IMR-90 (cell line): ENCODE results near the gene ME3. TPM values are rescaled to one million over a fixed set of nuclear protein-coding genes. Genes with fewer than 3 reads are reported as not detected.
A peak's percentile ranks its signal among the peaks of the same experiment; 100 is the strongest.

ENCODE experiments used
- ATAC-seq: fragments of 200-7000 bp; cut with Tn5 transposase; 2 replicates; pipeline ENCODE4 v1.9.1; 2020; ENCODE audit warnings: low read depth, mild to moderate bottlenecking, moderate library complexity
- BruUV-seq: library from RNA; stranded (reverse); fragments of 400-500 nt; replicated peaks from 2 replicates; lab custom pipeline; 2021; lab: Mats Ljungman, UMichigan
- CTCF ChIA-PET: fragments of 300-600 bp; formaldehyde crosslinking; extraction: SDS; loops from one replicate; lab custom pipeline; 2021; ENCODE audit warnings: antibody characterized with exemption; lab: Yijun Ruan, JAX
- POLR2A ChIA-PET: fragments of 300-600 bp; sonication (Branson Sonifier 250); formaldehyde crosslinking; loops from one replicate; lab custom pipeline; 2022; ENCODE audit warnings: antibody characterized with exemption; ENCODE audit not compliant: unreplicated experiment; lab: Charles Lee
- DNase-seq: peaks from one replicate; pipeline ENCODE4 v3.0.0; 2013
- H2AFZ ChIP-seq: replicated peaks from 2 replicates; pipeline ENCODE3; 2013; ENCODE audit warnings: low read length, mild to moderate bottlenecking; ENCODE audit not compliant: poor library complexity
- H2AK5ac ChIP-seq: 2 replicates; pipeline ENCODE4 v1.6.1; 2013; ENCODE audit warnings: low read depth, low read length, inconsistent platforms
- H2AK9ac ChIP-seq: replicated peaks from 2 replicates; pipeline ENCODE3; 2013; ENCODE audit warnings: mild to moderate bottlenecking, low read depth, low read length, moderate library complexity; ENCODE audit not compliant: poor library complexity
- H2BK120ac ChIP-seq: 2 replicates; pipeline ENCODE4 v1.6.1; 2013; ENCODE audit warnings: low read depth, low read length, inconsistent platforms
- H2BK15ac ChIP-seq: 3 replicates; pipeline ENCODE4 v1.6.1; 2013; ENCODE audit warnings: low read depth, low read length, inconsistent platforms
- H2BK20ac ChIP-seq: 2 replicates; pipeline ENCODE4 v1.6.1; 2013; ENCODE audit warnings: low read depth, mild to moderate bottlenecking, inconsistent platforms, low read length, moderate library complexity
- H2BK5ac ChIP-seq: 2 replicates; pipeline ENCODE4 v1.6.1; 2013; ENCODE audit warnings: mild to moderate bottlenecking, low read depth, low read length, inconsistent platforms; ENCODE audit not compliant: poor library complexity, severe bottlenecking
- H3K14ac ChIP-seq: replicated peaks from 2 replicates; pipeline ENCODE4 v1.6.1; 2013; ENCODE audit warnings: low read depth, low read length, inconsistent platforms
- H3K18ac ChIP-seq: 2 replicates; pipeline ENCODE4 v1.6.1; 2013; ENCODE audit warnings: low read depth, low read length, control low read depth
- H3K23ac ChIP-seq: 2 replicates; pipeline ENCODE4 v1.6.1; 2013; ENCODE audit warnings: low read depth, low read length, inconsistent platforms
- H3K27ac ChIP-seq: 2 replicates; pipeline ENCODE4 v1.5.1; 2013; ENCODE audit warnings: mild to moderate bottlenecking, control low read depth, low read length; ENCODE audit not compliant: insufficient read depth
- H3K27me3 ChIP-seq: 2 replicates; pipeline ENCODE4 v1.6.1; 2013; ENCODE audit warnings: low read length; ENCODE audit not compliant: control insufficient read depth, insufficient read depth
- H3K36me3 ChIP-seq: 2 replicates; pipeline ENCODE4 v1.6.1; 2013; ENCODE audit warnings: low read length, mixed read lengths; ENCODE audit not compliant: control insufficient read depth, insufficient read depth
- H3K4ac ChIP-seq: 2 replicates; pipeline ENCODE4 v1.6.1; 2013; ENCODE audit warnings: low read depth, low read length, inconsistent platforms
- H3K4me1 ChIP-seq: 2 replicates; pipeline ENCODE4 v1.6.1; 2013; ENCODE audit warnings: low read length, mixed read lengths; ENCODE audit not compliant: control insufficient read depth, insufficient read depth
- H3K4me2 ChIP-seq: 2 replicates; pipeline ENCODE4 v1.6.1; 2013; ENCODE audit warnings: low read depth, mild to moderate bottlenecking, control low read depth, low read length, moderate library complexity
- H3K4me3 ChIP-seq: 2 replicates; pipeline ENCODE4 v1.5.1; 2013; ENCODE audit warnings: low read depth, mild to moderate bottlenecking, control low read depth, low read length, moderate library complexity; ENCODE audit not compliant: insufficient read depth
- H3K56ac ChIP-seq: 2 replicates; pipeline ENCODE4 v1.6.1; 2013; ENCODE audit warnings: low read length, inconsistent platforms; ENCODE audit not compliant: insufficient read depth; ENCODE audit errors: extremely low read depth
- H3K79me1 ChIP-seq, 2 experiments: 2 replicates each; pipeline ENCODE4 v1.6.1; 2013; ENCODE audit warnings: low read length in 2 of 2, inconsistent platforms in 1 of 2, low read depth in 1 of 2
- H3K9ac ChIP-seq: 2 replicates; pipeline ENCODE4 v1.6.1; 2013; ENCODE audit warnings: low read depth, low read length, control low read depth
- H3K9me1 ChIP-seq: 2 replicates; pipeline ENCODE4 v1.6.1; 2013; ENCODE audit warnings: low read length, inconsistent platforms; ENCODE audit not compliant: insufficient read depth
- H3K9me3 ChIP-seq: 2 replicates; pipeline ENCODE4 v1.6.1; 2013; ENCODE audit warnings: low read length; ENCODE audit not compliant: control insufficient read depth, insufficient read depth
- H4K20me1 ChIP-seq: 2 replicates; pipeline ENCODE4 v1.6.1; 2013; ENCODE audit warnings: low read length, inconsistent platforms; ENCODE audit not compliant: insufficient read depth
- H4K5ac ChIP-seq: 2 replicates; pipeline ENCODE4 v1.6.1; 2013; ENCODE audit warnings: mild to moderate bottlenecking, low read depth, low read length, control low read depth
- H4K8ac ChIP-seq, 2 experiments: 2 replicates each; pipeline ENCODE4 v1.6.1; 2013; ENCODE audit warnings: low read depth in 2 of 2, low read length in 2 of 2, control low read depth in 1 of 2, inconsistent platforms in 1 of 2
- H4K91ac ChIP-seq: 2 replicates; pipeline ENCODE4 v1.6.1; 2013; ENCODE audit warnings: low read depth, low read length, inconsistent platforms; ENCODE audit not compliant: insufficient read depth
- BHLHE40 ChIP-seq: fragments of 150-350 bp; IDR thresholded peaks from 2 replicates; pipeline ENCODE4 v1.6.1; 2016; ENCODE audit warnings: mild to moderate bottlenecking, low read depth, low read length
- CEBPB ChIP-seq: IDR thresholded peaks from 2 replicates; pipeline ENCODE4 v1.6.1; 2012; ENCODE audit warnings: low read depth, low read length, improper control_type of control experiment
- CHD1 ChIP-seq: IDR thresholded peaks from 2 replicates; pipeline ENCODE4 v1.6.1; 2012; ENCODE audit warnings: low read depth, low read length, improper control_type of control experiment
- CTCF ChIP-seq: conservative IDR thresholded peaks from 2 replicates; pipeline ENCODE4 v1.5.1; 2012; ENCODE audit warnings: mild to moderate bottlenecking, low read depth, low read length, improper control_type of control experiment
- FOS ChIP-seq: fragments of 150-350 bp; IDR thresholded peaks from 2 replicates; pipeline ENCODE4 v1.6.1; 2016; ENCODE audit warnings: low read depth, low read length
- MAFK ChIP-seq: IDR thresholded peaks from 2 replicates; pipeline ENCODE4 v1.6.1; 2012; ENCODE audit warnings: low read depth, low read length, improper control_type of control experiment
- MAZ ChIP-seq: IDR thresholded peaks from 2 replicates; pipeline ENCODE4 v1.6.1; 2012; ENCODE audit warnings: low read depth, mild to moderate bottlenecking, low read length, improper control_type of control experiment, moderate library complexity, borderline replicate concordance
- MXI1 ChIP-seq: IDR thresholded peaks from 2 replicates; pipeline ENCODE4 v1.6.1; 2012; ENCODE audit warnings: low read depth, mild to moderate bottlenecking, low read length, moderate library complexity, borderline replicate concordance
- NFE2L2 ChIP-seq: fragments of 150-350 bp; IDR thresholded peaks from 2 replicates; pipeline ENCODE4 v1.6.1; 2016; ENCODE audit warnings: low read depth, mild to moderate bottlenecking, low read length
- POLR2A ChIP-seq: IDR thresholded peaks from 2 replicates; pipeline ENCODE4 v1.6.1; 2012; ENCODE audit warnings: mild to moderate bottlenecking, low read depth, low read length
- RAD21 ChIP-seq: IDR thresholded peaks from 2 replicates; pipeline ENCODE4 v1.6.1; 2012; ENCODE audit warnings: low read length, improper control_type of control experiment
- RCOR1 ChIP-seq: IDR thresholded peaks from 2 replicates; pipeline ENCODE4 v1.6.1; 2012; ENCODE audit warnings: mild to moderate bottlenecking, low read length, improper control_type of control experiment; ENCODE audit not compliant: insufficient replicate concordance
- SMC3 ChIP-seq: fragments of 150-350 bp; IDR thresholded peaks from 2 replicates; pipeline ENCODE4 v1.6.1; 2016; ENCODE audit warnings: low read depth, mild to moderate bottlenecking, antibody characterized with exemption, low read length, moderate library complexity
- USF2 ChIP-seq: fragments of 150-350 bp; IDR thresholded peaks from 2 replicates; pipeline ENCODE4 v1.6.1; 2017; ENCODE audit warnings: mild to moderate bottlenecking, antibody characterized with exemption, low read length, low read depth
- WGBS, 2 experiments: methylation state at CpG; one replicate each; pipeline versions ENCODE4 v1.1.5 to v1.1.7; 2013; ENCODE audit warnings: missing lambda C conversion rate in 2 of 2; ENCODE audit not compliant: insufficient read length in 1 of 2; ENCODE audit errors: extremely low coverage in 2 of 2; 5-methylcytosine and 5-hydroxymethylcytosine counted together
- dilution Hi-C: fragments of 300-500 bp; cut with HindIII; formaldehyde crosslinking; loops from one replicate; pipeline ENCODE4 v1.14.3; 2018; ENCODE audit warnings: low sequenced_read_pairs; ENCODE audit not compliant: unreplicated experiment
- in situ Hi-C: fragments of 300-500 bp; cut with MboI; formaldehyde crosslinking; loops from 3 replicates; pipeline ENCODE4 v1.14.3; 2019; ENCODE audit warnings: low sequenced_read_pairs, inconsistent platforms, mixed read lengths
- intact Hi-C: fragments of 100-400 bp; cut with micrococcal nuclease; formaldehyde crosslinking; loops from 2 replicates; pipeline ENCODE4 v1.10.0; 2022
- polyA plus RNA-seq, 3 experiments: library from polyadenylated mRNA; depleted of rRNA; stranded (reverse); fragments of >200 nt; gene quantifications; 2 replicates each; pipeline ENCODE4 v1.2.3, GENCODE V29; 2012; ENCODE audit warnings: low replicate concordance in 1 of 3
- total RNA-seq: library from RNA; depleted of rRNA; stranded (reverse); fragments of >200 nt; gene quantifications from 2 replicates; pipeline ENCODE4 v1.2.3, GENCODE V29; 2012

ME3 gene
- total and polyA plus RNA-seq, 2 of the 4 experiments (the other 2 are of a cell fraction) = 7.8 to 9.0 TPM

GRCh38 chr11:86565388-86565787, 107.0 kb downstream of the ME3 start:
- Histone ChIP-seq H3K9me3 (no peaks in the 10 kb centered on the region), H3K27ac (no peak overlapping the region), H3K27me3 (no peaks in the 10 kb centered on the region), H3K9ac (no peak overlapping the region), H3K18ac (no peak overlapping the region), H2BK20ac (no peak overlapping the region), H3K36me3 (no peaks in the 10 kb centered on the region), H3K23ac (no peak overlapping the region), H3K14ac (no peak overlapping the region), H2BK5ac (no peak overlapping the region), H4K20me1 (no peaks in the 10 kb centered on the region), H2AK9ac (no peak overlapping the region), H3K4me2 (no peak overlapping the region), H2BK15ac (no peak overlapping the region), H2AFZ (no peak overlapping the region), H4K91ac (no peak overlapping the region), H3K56ac (no peak overlapping the region), H2AK5ac (no peak overlapping the region), H3K4ac (no peak overlapping the region), H3K9me1 (peaks cover 4% of the 10 kb centered on the region; the same call in 1 of the 2 replicates), H3K79me1 (no peaks in the 10 kb centered on the region), H4K5ac (no peak overlapping the region), H2BK120ac (no peak overlapping the region), H3K4me3 (no peak overlapping the region), H4K8ac (no peak overlapping the region), H3K4me1 (peaks cover 8% of the 10 kb centered on the region; the same call in 1 of the 2 replicates)
- TF ChIP-seq BHLHE40 = no peak
- TF ChIP-seq FOS = no peak
- TF ChIP-seq MXI1 = no peak
- no peak for TF ChIP-seq NFE2L2
- no peak for TF ChIP-seq CEBPB
- no peak for TF ChIP-seq RAD21
- TF ChIP-seq SMC3 = no peak
- no peak for TF ChIP-seq CTCF
- TF ChIP-seq MAFK = no peak
- no peak for TF ChIP-seq MAZ
- TF ChIP-seq CHD1 = no peak
- TF ChIP-seq POLR2A = no peak
- no peak for TF ChIP-seq RCOR1
- TF ChIP-seq USF2 = no peak
- dilution Hi-C loops = no loop called here
- no TSS peak for BruUV-seq
- intact Hi-C loops = no loop called here
- POLR2A ChIA-PET = no interaction called here
- in situ Hi-C loops = no loop called here
- WGBS, 2 experiments = no CpG with 5 or more reads among the region's 1 CpG
- no peak for DNase-seq
- ATAC-seq = peak; percentile 62
- CTCF ChIA-PET = interaction anchor here (0.7 to 1.0 kb wide), 3 partner anchors 28 to 78 kb away, joined by 3 read pairs; no protein-coding TSS in a partner anchor
